Measurements from ENCODE around the gene NDUFS6. TPM values are rescaled to one million over a fixed set of nuclear protein-coding genes. Genes with fewer than 3 reads are reported as not detected.

NDUFS6 gene
- polyA plus RNA-seq, 2 of the 4 experiments (the other 2 are of a cell fraction), result 76.0 to 192 TPM

- CTCF ChIA-PET, result no interaction called here
Observed at GRCh38 chr5:1768283-1769000, 32.8 kb upstream of the NDUFS6 start.

GRCh38 chr5:1769017-1769640 is 32.1 kb upstream of the NDUFS6 start:
- H3K4me3 ChIP-seq, result no peak overlapping the region
- ChIA-PET POLR2A (no interaction called here), CTCF (no interaction called here)
- no peak overlapping the region for H3K4me2 ChIP-seq
- no peaks in the 10 kb centered on the region for H3K9me3 ChIP-seq
- no peak overlapping the region for H3K27ac ChIP-seq
- TF ChIP-seq PBX3 (IDR thresholded peaks at IDR 0.05) (no peak), CHD4 (IDR thresholded peaks at IDR 0.05; ENCODE audit: borderline replicate concordance) (no peak), HOXB13 (CRISPR knock-in tag; IDR thresholded peaks at IDR 0.05; ENCODE audit: low read depth) (no peak), RFX5 (IDR thresholded peaks at IDR 0.05) (no peak), JUNB (IDR thresholded peaks at IDR 0.05) (no peak), ZNF302 (CRISPR knock-in tag; IDR thresholded peaks at IDR 0.05) (no peak), REST (IDR thresholded peaks at IDR 0.05) (no peak), POLR2A (IDR thresholded peaks at IDR 0.05; ENCODE audit: low read length) (no peak)
- DNase-seq (ENCODE audit: low read depth in 1 of 2, low spot score in 1 of 2), result no peak
- no peak for FAIRE-seq
- no peaks in the 10 kb centered on the region for H3K4me1 ChIP-seq
- 80% methylated on average over 2 of the region's 54 CpGs for WGBS (ENCODE audit: missing lambda C conversion rate)
- no peak for ATAC-seq

More at GRCh38 chr5:1768283-1769000, 32.8 kb upstream of the NDUFS6 start:
- Histone ChIP-seq H3K4me2 (no peak overlapping the region), H3K4me1 (no peaks in the 10 kb centered on the region), H3K4me3 (no peak overlapping the region), H3K9me3 (no peaks in the 10 kb centered on the region), H3K27ac (no peak overlapping the region)
- DNase-seq (ENCODE audit: low read depth in 1 of 2, low spot score in 1 of 2) (no peak), FAIRE-seq (no peak), ATAC-seq (no peak)
- POLR2A ChIA-PET, result no interaction called here
- no peak for TF ChIP-seq CEBPB (IDR thresholded peaks at IDR 0.05)
- TF ChIP-seq MYC (IDR thresholded peaks at IDR 0.05; ENCODE audit: borderline replicate concordance, low read length), result no peak
- no peak for TF ChIP-seq KDM5A (IDR thresholded peaks at IDR 0.05)
- no peak for TF ChIP-seq ZC3H11A (IDR thresholded peaks at IDR 0.05)
- WGBS (ENCODE audit: missing lambda C conversion rate), result 48% methylated on average over 18 of the region's 35 CpGs

GRCh38 chr5:1769752-1770442 is 31.3 kb upstream of the NDUFS6 start:
- H3K9me3 ChIP-seq, result no peaks in the 10 kb centered on the region
- POLR2A ChIA-PET, result no interaction called here

More at GRCh38 chr5:1769752-1770442, 31.3 kb upstream of the NDUFS6 start:
- TF ChIP-seq USF2 (IDR thresholded peaks at IDR 0.05) (no peak), EP300 (IDR thresholded peaks at IDR 0.05) (no peak), ATOH8 (CRISPR knock-in tag; IDR thresholded peaks at IDR 0.05; ENCODE audit: low read depth) (no peak)
- no peak overlapping the region for H3K27ac ChIP-seq
- no peak overlapping the region for H3K4me2 ChIP-seq
- no peak for DNase-seq (ENCODE audit: low read depth in 1 of 2, low spot score in 1 of 2)
- ATAC-seq, result peak in 1 of 2 experiments; percentile 55; a peak in 3 of 6 replicates
- no peak overlapping the region for H3K4me3 ChIP-seq
- no peak for FAIRE-seq
- H3K4me1 ChIP-seq, result no peaks in the 10 kb centered on the region
- CTCF ChIA-PET, result no interaction called here
- 59% methylated on average over 30 of the region's 30 CpGs for WGBS (ENCODE audit: missing lambda C conversion rate)

All from A549 (cell line).